Esophagus squamous epithelium (tissue), 5 donors: ENCODE measurements around the gene SUN5. TPM values are rescaled to one million over a fixed set of nuclear protein-coding genes. Genes with fewer than 3 reads are reported as not detected.

ENCODE experiments used
- DNase-seq: peaks from one replicate; lab custom pipeline; 2025; lab: John Stamatoyannopoulos, UW
- H3K27ac ChIP-seq, 4 donors: fragments of 200-600 bp; sonication (generic); one replicate each; pipeline ENCODE4 v1.5.1; 2016 to 2019; ENCODE audit warnings: mild to moderate bottlenecking in 1 of 4
- H3K27me3 ChIP-seq, 4 donors: fragments of 200-600 bp; sonication (generic); 1 replicate in 3 of 4; 2 replicates in 1 of 4; pipeline versions ENCODE4 v1.5.1 to v1.6.0; 2017 to 2021; ENCODE audit warnings: antibody characterized with exemption in 1 of 4
- H3K36me3 ChIP-seq, 3 donors: fragments of 200-600 bp; sonication (generic); one replicate each; pipeline ENCODE4 v1.5.1; 2016 to 2019
- H3K4me1 ChIP-seq, 3 donors: fragments of 200-600 bp; sonication (generic); one replicate each; pipeline ENCODE4 v1.5.1; 2017 to 2019
- H3K4me3 ChIP-seq, 4 donors: fragments of 200-600 bp; sonication (generic); 1 replicate in 3 of 4; 2 replicates in 1 of 4; pipeline ENCODE4 v1.5.1; 2016 to 2019; ENCODE audit warnings: mild to moderate bottlenecking in 2 of 4, moderate library complexity in 1 of 4
- H3K9me3 ChIP-seq, 3 donors: fragments of 200-600 bp; sonication (generic); one replicate each; pipeline ENCODE4 v1.5.1; 2016 to 2019
- POLR2A ChIP-seq, 4 donors: fragments of 450-650 bp; IDR thresholded peaks; one replicate each; pipeline ENCODE4 v1.6.1; 2017; ENCODE audit warnings: antibody characterized with exemption in 4 of 4, mild to moderate bottlenecking in 4 of 4, moderate library complexity in 3 of 4
- WGBS, 2 donors: methylation state at CpG; one replicate each; pipeline ENCODE4 v1.1.5; 2018; 5-methylcytosine and 5-hydroxymethylcytosine counted together
- intact Hi-C: fragments of 100-400 bp; cut with DNase I; formaldehyde crosslinking; loops from one replicate; pipeline ENCODE4 v1.15.0; 2022
- total RNA-seq, 4 donors: library from RNA; depleted of rRNA; stranded (reverse); fragments of >200 nt; gene quantifications; one replicate each; pipeline ENCODE4 v1.1.0, GENCODE V29; 2016
- TF ChIP-seq, protein P1 (sequence below), 6 experiments: fragments of 450-650 bp in 4 of 6; fragments of 200-600 bp in 2 of 6; sonication (generic) in 2 of 6; IDR thresholded peaks; one replicate each; pipeline ENCODE4 v1.5.1; 2016 to 2019; ENCODE audit warnings: antibody characterized with exemption in 6 of 6, mild to moderate bottlenecking in 4 of 6, moderate library complexity in 4 of 6
- donor health status: DM: yes; HTN: yes; CAD: no.

Gene SUN5
- total RNA-seq, 4 donors from 2014 or later = not detected

DNA sequence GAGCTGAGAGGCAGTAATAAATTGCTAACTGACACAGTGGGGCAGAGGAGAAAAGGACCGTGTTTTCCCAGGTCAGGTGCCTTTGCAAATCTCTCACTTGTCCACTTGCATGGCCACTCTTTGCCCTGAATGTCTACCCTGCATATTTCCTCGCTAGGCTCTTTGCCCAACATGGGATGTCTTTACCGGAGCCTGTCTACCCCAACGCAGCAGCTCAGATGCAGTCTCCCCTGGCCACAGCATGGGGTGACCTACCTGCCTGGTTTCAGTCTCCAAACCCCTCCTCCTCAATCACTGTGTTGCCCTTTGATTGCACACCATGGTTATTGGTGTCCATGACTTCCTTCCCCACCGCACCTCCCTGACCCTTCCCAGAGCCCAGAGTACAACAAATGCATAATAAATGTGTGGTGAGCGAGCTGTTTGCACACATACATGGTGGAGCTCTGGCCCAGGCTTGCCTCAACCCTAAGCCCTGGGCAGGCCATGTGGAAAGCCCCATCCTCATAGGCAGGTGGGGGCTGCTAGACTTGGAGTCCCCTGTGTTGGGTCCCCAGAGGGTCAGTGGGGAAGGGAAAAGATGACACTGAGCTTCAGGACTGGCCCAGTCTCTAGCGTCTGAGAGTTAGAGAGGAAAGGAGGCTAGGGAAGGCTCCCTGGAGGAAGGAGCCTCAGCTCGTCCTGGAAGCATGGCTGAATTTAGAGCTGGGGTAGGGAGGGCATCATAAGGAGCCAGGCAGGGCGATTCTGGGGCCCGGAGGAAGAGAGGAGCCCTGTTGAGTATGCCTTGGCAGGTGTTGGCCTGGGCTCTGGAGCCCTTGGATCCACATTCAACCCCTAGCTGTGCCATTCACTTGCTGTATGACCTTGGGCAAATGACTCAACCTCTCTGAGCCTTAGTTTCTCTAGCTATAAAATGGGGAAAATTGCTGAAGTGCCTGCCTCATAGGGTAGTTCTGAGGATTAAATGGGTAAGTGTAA is 22.8 kb upstream of the SUN5 start:
- H3K4me1 ChIP-seq = no peaks in the 10 kb centered on the region
- H3K27me3 ChIP-seq = peaks cover 0 to 32% (median 0%) of the 10 kb centered on the region in 4 donors
- intact Hi-C loops = no loop called here
- no peaks in the 10 kb centered on the region for H3K36me3 ChIP-seq
- 70 to 71% methylated on average over 8 to 10 of the region's 10 CpGs for WGBS, 2 donors
- H3K9me3 ChIP-seq = no peaks in the 10 kb centered on the region
- TF ChIP-seq POLR2A (IDR thresholded peaks at IDR 0.05) = no peak
- TF ChIP-seq, protein P1, sequence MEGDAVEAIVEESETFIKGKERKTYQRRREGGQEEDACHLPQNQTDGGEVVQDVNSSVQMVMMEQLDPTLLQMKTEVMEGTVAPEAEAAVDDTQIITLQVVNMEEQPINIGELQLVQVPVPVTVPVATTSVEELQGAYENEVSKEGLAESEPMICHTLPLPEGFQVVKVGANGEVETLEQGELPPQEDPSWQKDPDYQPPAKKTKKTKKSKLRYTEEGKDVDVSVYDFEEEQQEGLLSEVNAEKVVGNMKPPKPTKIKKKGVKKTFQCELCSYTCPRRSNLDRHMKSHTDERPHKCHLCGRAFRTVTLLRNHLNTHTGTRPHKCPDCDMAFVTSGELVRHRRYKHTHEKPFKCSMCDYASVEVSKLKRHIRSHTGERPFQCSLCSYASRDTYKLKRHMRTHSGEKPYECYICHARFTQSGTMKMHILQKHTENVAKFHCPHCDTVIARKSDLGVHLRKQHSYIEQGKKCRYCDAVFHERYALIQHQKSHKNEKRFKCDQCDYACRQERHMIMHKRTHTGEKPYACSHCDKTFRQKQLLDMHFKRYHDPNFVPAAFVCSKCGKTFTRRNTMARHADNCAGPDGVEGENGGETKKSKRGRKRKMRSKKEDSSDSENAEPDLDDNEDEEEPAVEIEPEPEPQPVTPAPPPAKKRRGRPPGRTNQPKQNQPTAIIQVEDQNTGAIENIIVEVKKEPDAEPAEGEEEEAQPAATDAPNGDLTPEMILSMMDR (IDR thresholded peaks at IDR 0.05) = no peak
- DNase-seq = no peak
- no peak overlapping the region for H3K27ac ChIP-seq
- no peak overlapping the region for H3K4me3 ChIP-seq

- no peak for DNase-seq
- Histone ChIP-seq H3K27ac (no peak overlapping the region), H3K9me3 (no peaks in the 10 kb centered on the region), H3K4me1 (no peaks in the 10 kb centered on the region), H3K36me3 (no peaks in the 10 kb centered on the region), H3K4me3 (no peak overlapping the region), H3K27me3 (peaks cover 0 to 32% (median 0%) of the 10 kb centered on the region in 4 donors)
- WGBS, 2 donors = 52 to 60% methylated on average over 3 to 5 of the region's 5 CpGs
- intact Hi-C loops = no loop called here
- TF ChIP-seq, protein P1 (IDR thresholded peaks at IDR 0.05) = no peak
- TF ChIP-seq POLR2A (IDR thresholded peaks at IDR 0.05) = no peak
Observed at GRCh38 chr20:33026072-33026778, 22.0 kb upstream of the SUN5 start.

DNA sequence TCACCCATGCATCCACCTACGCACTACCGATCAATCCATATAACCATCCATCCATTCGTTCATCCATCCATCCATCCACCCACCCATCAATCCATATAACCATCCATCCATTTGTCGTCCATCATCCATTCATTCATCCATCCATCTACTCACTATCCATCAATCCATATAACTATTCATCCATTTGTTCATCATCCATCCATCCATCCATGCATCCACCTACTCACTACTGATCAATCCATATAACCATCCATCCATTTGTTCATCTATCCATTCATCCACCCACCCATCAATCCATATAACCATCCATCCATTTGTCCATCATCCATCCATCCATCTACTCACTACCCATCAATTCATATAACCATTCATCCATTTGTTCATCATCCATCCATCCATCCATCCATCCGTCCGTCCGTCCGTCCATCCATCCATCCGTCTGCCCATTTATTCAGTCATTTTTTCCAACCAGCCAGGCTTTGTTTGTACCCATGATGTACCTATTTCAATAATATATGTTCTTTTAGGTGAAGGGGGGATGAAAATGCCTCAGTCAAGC is 21.2 kb upstream of the SUN5 start:
- Histone ChIP-seq H3K27ac (no peak overlapping the region), H3K9me3 (no peaks in the 10 kb centered on the region), H3K27me3 (peaks cover 0 to 32% (median 0%) of the 10 kb centered on the region in 4 donors), H3K4me1 (no peaks in the 10 kb centered on the region), H3K4me3 (no peak overlapping the region), H3K36me3 (no peaks in the 10 kb centered on the region)
- DNase-seq = no peak
- WGBS, 2 donors = 69 to 91% methylated on average over 9 of the region's 9 CpGs
- intact Hi-C loops = no loop called here
- TF ChIP-seq, protein P1 (IDR thresholded peaks at IDR 0.05) = no peak
- TF ChIP-seq POLR2A (IDR thresholded peaks at IDR 0.05) = no peak

DNA sequence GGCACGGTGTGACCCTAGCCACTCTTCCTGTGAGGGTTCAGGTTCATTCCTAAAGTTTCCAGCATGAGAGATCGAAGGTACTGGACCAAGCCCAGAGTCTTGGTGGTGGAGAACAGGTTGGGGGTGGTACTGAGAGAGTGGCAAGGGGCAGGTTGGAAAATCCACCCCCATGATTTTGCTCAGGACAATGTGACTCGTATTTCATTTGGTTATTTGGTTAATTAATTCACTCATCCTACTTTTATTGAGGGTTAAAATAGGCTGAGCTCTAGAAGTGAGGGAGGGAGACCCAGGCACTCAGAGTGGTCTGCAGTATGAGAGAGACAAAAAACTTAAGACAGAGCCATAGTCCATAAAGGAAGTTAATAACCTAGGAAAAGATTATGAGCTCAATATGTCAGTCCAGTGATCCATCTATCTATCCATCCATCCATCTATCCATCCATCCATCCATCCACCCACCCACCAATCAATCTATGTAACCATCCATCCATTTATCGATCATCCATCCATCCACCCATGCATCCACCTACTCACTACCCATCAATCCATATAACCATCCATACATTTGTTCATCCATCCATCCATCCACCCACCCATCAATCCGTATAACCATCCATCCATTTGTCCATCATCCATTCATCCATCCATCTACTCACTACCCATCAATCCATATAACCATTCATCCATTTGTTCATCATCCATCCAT is 20.5 kb upstream of the SUN5 start:
- TF ChIP-seq POLR2A (IDR thresholded peaks at IDR 0.05) = no peak
- TF ChIP-seq, protein P1 (IDR thresholded peaks at IDR 0.05) = no peak
- H3K36me3 ChIP-seq = no peaks in the 10 kb centered on the region
- 70 to 73% methylated on average over 5 of the region's 5 CpGs for WGBS, 2 donors
- no peaks in the 10 kb centered on the region for H3K9me3 ChIP-seq
- no peaks in the 10 kb centered on the region for H3K4me1 ChIP-seq
- no peak overlapping the region for H3K27ac ChIP-seq
- intact Hi-C loops = no loop called here
- DNase-seq = no peak
- H3K27me3 ChIP-seq = peaks cover 0 to 32% (median 0%) of the 10 kb centered on the region in 4 donors
- no peak overlapping the region for H3K4me3 ChIP-seq
